ENCODE data around the gene GLT8D2.

DNA sequence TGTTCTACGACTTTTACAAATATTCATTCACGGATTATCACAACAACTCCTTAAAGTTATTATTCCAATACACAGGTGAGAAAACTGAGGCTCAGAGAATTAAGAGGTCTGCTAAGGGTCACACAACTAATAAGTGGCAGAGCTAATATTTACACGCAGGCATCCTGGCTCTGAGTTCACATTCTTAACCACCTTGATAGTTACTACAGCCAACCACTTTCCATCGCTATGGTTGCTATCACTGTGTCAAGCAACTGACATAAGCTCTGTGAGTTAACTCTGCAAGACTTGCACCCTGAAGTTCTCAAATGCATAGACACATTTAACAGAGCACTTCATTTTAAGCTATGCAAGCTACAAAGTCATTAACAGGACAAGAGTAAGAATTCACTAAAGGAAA lies 3.7 kb downstream of the GLT8D2 start:
- TF ChIP-seq, protein P1, sequence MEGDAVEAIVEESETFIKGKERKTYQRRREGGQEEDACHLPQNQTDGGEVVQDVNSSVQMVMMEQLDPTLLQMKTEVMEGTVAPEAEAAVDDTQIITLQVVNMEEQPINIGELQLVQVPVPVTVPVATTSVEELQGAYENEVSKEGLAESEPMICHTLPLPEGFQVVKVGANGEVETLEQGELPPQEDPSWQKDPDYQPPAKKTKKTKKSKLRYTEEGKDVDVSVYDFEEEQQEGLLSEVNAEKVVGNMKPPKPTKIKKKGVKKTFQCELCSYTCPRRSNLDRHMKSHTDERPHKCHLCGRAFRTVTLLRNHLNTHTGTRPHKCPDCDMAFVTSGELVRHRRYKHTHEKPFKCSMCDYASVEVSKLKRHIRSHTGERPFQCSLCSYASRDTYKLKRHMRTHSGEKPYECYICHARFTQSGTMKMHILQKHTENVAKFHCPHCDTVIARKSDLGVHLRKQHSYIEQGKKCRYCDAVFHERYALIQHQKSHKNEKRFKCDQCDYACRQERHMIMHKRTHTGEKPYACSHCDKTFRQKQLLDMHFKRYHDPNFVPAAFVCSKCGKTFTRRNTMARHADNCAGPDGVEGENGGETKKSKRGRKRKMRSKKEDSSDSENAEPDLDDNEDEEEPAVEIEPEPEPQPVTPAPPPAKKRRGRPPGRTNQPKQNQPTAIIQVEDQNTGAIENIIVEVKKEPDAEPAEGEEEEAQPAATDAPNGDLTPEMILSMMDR (IDR thresholded peaks at IDR 0.05), result no peak
- TF ChIP-seq EZH2 (IDR thresholded peaks at IDR 0.05; ENCODE audit: borderline replicate concordance, insufficient read depth, low read depth, low read length, poor library complexity, severe bottlenecking), result no peak

Measured in B cell (primary cell).